T-helper 1 cell treated with Interleukin-12 subunit alpha and Interleukin-12 subunit beta and Interleukin-4 antibody, amounts not matched to agents 30 μg/mL and 1 μg/mL, for 36 hours (primary cell): ENCODE measurements around the gene TLE3.

Source experiments
- H3K27ac Mint-ChIP-seq: one replicate; pipeline ENCODE4 v1.8.0; 2021; ENCODE audit warnings: mild to moderate bottlenecking, mixed read lengths
- H3K27me3 Mint-ChIP-seq: one replicate; pipeline ENCODE4 v1.8.0; 2021; ENCODE audit warnings: low read depth, mixed read lengths
- H3K36me3 Mint-ChIP-seq: one replicate; pipeline ENCODE4 v1.8.0; 2021; ENCODE audit warnings: low read depth, mixed read lengths
- H3K4me1 Mint-ChIP-seq: one replicate; pipeline ENCODE4 v1.8.0; 2021; ENCODE audit warnings: low read depth, mixed read lengths
- H3K4me3 Mint-ChIP-seq: one replicate; pipeline ENCODE4 v1.8.0; 2021; ENCODE audit warnings: mild to moderate bottlenecking, moderate library complexity, mixed read lengths
- H3K9me3 Mint-ChIP-seq: one replicate; pipeline ENCODE4 v1.8.0; 2021; ENCODE audit warnings: mixed read lengths

Gene TLE3

GRCh38 chr15:70012895-70013294, 84.8 kb downstream of the TLE3 start:
- Mint-ChIP-seq H3K4me3 (no peak overlapping the region), H3K9me3 (peaks cover 4% of the 10 kb centered on the region), H3K4me1 (no peaks in the 10 kb centered on the region), H3K27ac (no peak overlapping the region), H3K36me3 (peaks cover under 1% of the 10 kb centered on the region), H3K27me3 (peaks cover 32% of the 10 kb centered on the region)

GRCh38 chr15:70008697-70009290, 88.9 kb downstream of the TLE3 start:
- no peaks in the 10 kb centered on the region for H3K4me1 Mint-ChIP-seq
- H3K27me3 Mint-ChIP-seq = peaks cover 18% of the 10 kb centered on the region
- H3K36me3 Mint-ChIP-seq = no peaks in the 10 kb centered on the region
- no peak overlapping the region for H3K27ac Mint-ChIP-seq
- no peaks in the 10 kb centered on the region for H3K9me3 Mint-ChIP-seq
- H3K4me3 Mint-ChIP-seq = no peak overlapping the region

GRCh38 chr15:70006259-70007147, 91.2 kb downstream of the TLE3 start:
- H3K36me3 Mint-ChIP-seq = no peaks in the 10 kb centered on the region
- H3K27me3 Mint-ChIP-seq = peaks cover 14% of the 10 kb centered on the region
- no peak overlapping the region for H3K4me3 Mint-ChIP-seq
- H3K27ac Mint-ChIP-seq = no peak overlapping the region
- H3K9me3 Mint-ChIP-seq = peaks cover 8% of the 10 kb centered on the region
- no peaks in the 10 kb centered on the region for H3K4me1 Mint-ChIP-seq

DNA sequence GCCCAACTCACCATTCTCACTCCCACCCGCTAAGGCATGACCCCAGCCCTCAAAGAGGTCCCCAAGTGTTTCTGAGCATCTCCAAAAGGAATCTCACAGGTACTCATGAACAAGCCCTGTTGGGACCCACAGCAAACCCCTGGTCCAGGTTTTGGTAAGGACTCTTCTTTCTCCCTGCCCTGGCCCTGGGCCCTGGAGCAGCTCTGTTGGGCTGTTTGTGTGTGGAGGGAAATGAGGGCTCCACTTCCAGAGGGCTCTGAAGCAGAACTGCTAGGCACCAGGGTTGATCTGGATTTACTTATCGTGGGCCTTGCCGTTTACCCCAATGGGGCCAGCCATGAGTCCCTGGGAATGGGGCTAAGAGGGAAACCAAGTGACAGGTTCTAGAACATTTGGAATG, 92.9 kb downstream of the TLE3 start:
- Mint-ChIP-seq H3K4me3 (no peak overlapping the region), H3K36me3 (no peaks in the 10 kb centered on the region), H3K4me1 (no peaks in the 10 kb centered on the region), H3K9me3 (peaks cover 8% of the 10 kb centered on the region), H3K27ac (no peak overlapping the region), H3K27me3 (peaks cover 18% of the 10 kb centered on the region)

- Mint-ChIP-seq H3K4me3 (no peak overlapping the region), H3K27me3 (peaks cover 18% of the 10 kb centered on the region), H3K9me3 (peaks cover 8% of the 10 kb centered on the region), H3K36me3 (no peaks in the 10 kb centered on the region), H3K4me1 (no peaks in the 10 kb centered on the region), H3K27ac (no peak overlapping the region)
Measured at GRCh38 chr15:70002897-70003296, 94.8 kb downstream of the TLE3 start.

- Mint-ChIP-seq H3K27ac (no peak overlapping the region), H3K4me1 (no peaks in the 10 kb centered on the region), H3K36me3 (no peaks in the 10 kb centered on the region), H3K9me3 (peaks cover 8% of the 10 kb centered on the region), H3K4me3 (no peak overlapping the region), H3K27me3 (peaks cover 19% of the 10 kb centered on the region)
Measured at GRCh38 chr15:70001859-70002258, 95.9 kb downstream of the TLE3 start.

DNA sequence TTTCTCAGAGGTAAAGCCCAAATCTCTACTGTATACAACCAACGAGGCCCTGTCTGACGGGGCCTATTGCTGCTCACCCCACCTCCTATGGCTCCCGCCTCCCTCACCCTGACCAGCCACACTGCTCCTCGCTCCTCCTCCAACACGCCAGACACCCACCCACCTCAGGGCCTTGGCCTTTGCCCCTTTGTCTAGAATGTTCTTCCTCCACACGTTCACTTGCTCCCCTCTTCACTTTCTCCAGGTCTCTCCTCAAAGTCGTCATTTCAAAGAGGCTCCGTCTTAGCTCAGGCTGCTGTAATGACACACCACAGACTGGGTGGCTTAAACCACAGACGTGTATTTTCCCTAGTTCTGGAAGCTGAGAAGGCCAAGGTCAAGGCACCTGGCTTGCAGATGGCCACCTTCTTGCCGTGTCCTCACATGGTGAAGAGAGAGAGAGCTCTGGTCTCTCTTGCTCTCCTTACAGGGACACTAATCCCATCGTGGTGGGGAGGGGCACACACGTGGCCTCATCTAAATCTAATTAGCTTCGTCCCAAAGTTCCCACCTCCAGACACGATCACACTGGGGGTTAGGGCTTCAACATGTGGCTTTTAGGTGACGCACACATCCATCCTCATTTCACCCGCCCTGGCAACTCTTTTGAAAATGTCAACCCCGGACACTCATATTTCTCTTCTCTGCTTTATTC, 98.2 kb downstream of the TLE3 start:
- Mint-ChIP-seq H3K27me3 (peaks cover 24% of the 10 kb centered on the region), H3K27ac (no peak overlapping the region), H3K36me3 (no peaks in the 10 kb centered on the region), H3K4me3 (no peak overlapping the region), H3K4me1 (no peaks in the 10 kb centered on the region), H3K9me3 (peaks cover 8% of the 10 kb centered on the region)

DNA sequence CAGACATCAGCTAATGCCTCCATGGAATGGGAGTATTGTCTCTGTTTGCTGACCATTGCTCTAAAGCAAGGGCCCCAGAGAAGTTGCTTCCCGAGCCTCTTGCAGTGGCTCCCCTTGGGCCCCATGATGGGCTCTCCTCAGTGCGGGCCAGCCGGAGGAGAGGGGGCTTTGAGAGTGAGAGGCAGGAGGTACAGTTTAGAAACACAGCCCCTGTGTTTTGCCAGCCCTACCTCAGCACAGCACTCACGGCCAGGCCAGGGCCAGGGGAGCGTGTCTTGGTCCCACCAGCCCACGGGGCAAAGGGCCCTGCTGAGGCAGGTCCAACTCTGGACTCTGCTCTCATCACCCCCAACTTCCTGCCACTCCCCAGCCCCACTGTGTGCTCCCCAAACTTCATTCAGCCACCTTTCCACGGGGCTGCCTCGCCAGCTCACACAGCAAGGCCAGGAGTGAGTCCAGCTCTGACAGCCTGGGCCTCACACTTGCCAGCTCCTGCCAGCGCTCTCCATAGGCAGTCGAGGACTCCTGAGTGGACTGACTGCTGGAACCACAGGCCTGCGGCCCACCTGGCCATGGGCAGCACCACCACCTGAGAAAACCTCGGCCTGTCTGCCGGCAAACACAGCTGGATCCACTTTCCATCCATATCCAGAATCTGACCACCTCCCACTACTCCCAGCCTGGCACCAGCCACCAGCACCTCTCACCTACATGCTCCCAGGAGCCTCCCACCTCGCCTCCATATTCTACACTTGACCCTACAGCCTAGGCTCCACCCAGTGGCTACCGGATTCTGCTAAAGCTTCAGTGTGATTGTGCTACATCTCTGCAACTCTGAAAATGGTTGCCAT, 99.0 kb downstream of the TLE3 start:
- no peak overlapping the region for H3K27ac Mint-ChIP-seq
- H3K4me1 Mint-ChIP-seq = no peaks in the 10 kb centered on the region
- H3K4me3 Mint-ChIP-seq = no peak overlapping the region
- peaks cover 8% of the 10 kb centered on the region for H3K9me3 Mint-ChIP-seq
- no peaks in the 10 kb centered on the region for H3K36me3 Mint-ChIP-seq
- H3K27me3 Mint-ChIP-seq = peaks cover 25% of the 10 kb centered on the region

GRCh38 chr15:69997813-69998212, 99.9 kb downstream of the TLE3 start:
- H3K27me3 Mint-ChIP-seq = peaks cover 25% of the 10 kb centered on the region
- no peak overlapping the region for H3K27ac Mint-ChIP-seq
- H3K4me3 Mint-ChIP-seq = no peak overlapping the region

More at GRCh38 chr15:69997813-69998212, 99.9 kb downstream of the TLE3 start:
- Mint-ChIP-seq H3K4me1 (no peaks in the 10 kb centered on the region), H3K9me3 (peaks cover 1% of the 10 kb centered on the region), H3K36me3 (no peaks in the 10 kb centered on the region)
